GM12801 (cell line): ENCODE data around the gene KLF7.

Source experiments
- TF ChIP-seq, protein P1 (sequence below): IDR thresholded peaks from one replicate; pipeline ENCODE4 v1.5.1; 2011; ENCODE audit warnings: control low read depth; ENCODE audit not compliant: insufficient read length; ENCODE audit errors: extremely low read depth

Gene KLF7

DNA sequence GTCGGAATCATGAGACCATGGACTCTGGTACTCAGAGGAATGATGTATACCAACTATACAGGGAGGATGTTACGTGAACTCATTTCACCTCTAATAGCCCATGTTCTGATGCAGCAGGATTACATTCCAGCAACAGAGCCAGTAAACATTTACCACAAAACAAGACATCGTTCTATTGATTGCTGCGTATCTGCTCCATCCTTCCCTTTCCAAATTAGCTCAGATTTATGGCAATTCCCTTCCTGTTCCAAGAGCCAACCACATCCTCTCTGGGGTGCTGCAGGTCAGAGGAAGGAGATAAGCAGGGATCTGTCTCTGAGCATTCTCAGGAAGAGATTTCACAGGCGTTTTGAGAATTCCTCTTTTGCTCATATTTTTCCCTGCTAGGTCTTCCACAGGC lies 98.3 kb downstream of the KLF7 start:
- TF ChIP-seq, protein P1, sequence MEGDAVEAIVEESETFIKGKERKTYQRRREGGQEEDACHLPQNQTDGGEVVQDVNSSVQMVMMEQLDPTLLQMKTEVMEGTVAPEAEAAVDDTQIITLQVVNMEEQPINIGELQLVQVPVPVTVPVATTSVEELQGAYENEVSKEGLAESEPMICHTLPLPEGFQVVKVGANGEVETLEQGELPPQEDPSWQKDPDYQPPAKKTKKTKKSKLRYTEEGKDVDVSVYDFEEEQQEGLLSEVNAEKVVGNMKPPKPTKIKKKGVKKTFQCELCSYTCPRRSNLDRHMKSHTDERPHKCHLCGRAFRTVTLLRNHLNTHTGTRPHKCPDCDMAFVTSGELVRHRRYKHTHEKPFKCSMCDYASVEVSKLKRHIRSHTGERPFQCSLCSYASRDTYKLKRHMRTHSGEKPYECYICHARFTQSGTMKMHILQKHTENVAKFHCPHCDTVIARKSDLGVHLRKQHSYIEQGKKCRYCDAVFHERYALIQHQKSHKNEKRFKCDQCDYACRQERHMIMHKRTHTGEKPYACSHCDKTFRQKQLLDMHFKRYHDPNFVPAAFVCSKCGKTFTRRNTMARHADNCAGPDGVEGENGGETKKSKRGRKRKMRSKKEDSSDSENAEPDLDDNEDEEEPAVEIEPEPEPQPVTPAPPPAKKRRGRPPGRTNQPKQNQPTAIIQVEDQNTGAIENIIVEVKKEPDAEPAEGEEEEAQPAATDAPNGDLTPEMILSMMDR: no peak

DNA sequence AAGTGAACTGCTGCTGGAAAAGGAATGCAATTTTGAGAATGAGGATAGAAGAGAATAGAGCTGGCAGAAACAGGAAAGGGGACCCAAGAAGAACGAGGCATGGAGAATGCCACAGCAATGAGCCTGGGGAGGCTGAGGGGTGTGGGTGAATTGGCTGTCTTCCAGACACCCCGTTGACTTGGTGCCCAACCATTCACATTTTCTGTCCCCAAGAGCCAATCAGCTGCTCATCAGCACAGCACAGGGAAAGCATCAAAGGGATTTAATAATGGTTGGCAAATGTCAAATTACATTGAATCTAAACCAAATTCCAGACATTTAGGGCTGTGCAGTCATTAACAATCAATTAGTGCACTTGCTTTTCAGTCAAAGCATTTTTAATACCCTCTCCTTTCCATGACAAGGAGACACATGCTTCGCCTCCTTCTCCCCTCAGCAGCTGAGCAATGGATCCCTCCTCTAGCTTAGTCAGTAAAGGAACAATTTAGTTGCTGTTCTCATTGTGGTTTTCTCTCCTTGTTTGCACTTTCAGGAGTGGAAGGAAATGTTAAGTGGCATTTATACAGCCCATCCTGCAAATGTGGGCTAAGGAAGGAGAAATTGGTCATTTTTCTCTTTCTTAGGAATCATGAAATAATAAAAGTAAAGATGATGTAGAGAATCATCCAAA lies 98.8 kb downstream of the KLF7 start:
- TF ChIP-seq, protein P1: no peak

DNA sequence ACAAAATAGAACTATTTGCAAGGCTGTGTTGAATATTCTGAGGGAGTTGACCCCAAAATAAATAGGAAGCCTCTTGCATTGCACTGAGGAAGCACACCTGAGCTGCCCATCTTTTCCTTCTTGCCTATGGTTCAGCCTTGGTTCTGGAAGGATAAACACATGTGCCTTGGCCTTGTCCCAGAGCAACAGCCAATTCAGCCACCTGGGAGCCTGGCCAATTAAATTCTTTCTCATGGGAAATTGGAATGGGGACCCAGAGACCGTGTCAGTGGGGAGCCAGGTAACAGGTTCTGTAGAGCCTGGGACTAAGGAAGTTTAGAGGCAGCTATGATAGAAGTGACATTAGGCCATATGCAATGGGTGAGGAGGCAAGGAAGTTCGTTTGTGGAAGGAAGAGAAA lies 99.6 kb downstream of the KLF7 start:
- TF ChIP-seq, protein P1: no peak

DNA sequence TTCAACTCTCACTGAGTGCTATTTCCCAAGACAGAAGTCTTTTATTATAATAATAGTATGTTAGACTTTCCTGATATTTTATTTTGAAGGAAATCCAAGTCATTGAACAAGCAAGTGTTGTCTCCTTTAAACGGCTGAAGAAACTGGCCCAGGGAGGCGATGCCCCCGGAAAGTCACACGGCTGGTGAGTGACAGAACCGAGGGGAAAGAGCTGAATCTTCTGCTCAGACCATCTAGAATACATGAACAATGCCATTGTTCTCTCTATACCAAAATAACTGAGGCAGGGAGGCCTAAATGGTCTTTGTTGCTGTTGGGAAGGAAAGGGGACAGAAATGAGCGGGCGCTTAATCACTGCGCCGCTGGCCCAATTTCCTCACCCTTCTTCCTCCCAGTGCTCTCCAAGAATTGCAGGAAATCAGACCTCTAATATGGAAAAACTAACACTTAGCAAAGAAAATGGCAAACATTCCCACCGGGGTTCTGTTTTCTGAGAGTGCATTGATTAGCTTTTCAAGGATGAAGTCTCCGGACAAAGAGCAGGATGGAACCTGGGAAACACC lies 101.5 kb downstream of the KLF7 start:
- TF ChIP-seq, protein P1: no peak

DNA sequence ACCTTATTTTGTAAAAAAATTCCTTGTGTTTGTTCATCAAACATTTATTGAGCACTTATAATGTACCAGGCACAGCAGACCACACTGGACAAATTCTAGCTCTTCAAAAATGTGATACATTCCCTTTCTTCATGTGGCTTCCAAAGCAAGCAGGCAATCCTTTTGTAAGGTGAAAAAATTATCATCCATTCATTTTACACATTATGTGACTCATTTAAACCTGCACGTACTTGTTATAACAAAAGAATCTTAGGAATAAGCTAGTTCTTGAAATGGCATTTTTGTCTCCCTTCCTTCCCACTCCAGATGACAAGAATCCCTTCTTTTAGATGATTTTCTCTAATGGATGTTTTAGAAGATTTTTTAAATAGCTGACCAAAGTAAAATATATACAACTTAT lies 104.6 kb downstream of the KLF7 start:
- TF ChIP-seq, protein P1: no peak

DNA sequence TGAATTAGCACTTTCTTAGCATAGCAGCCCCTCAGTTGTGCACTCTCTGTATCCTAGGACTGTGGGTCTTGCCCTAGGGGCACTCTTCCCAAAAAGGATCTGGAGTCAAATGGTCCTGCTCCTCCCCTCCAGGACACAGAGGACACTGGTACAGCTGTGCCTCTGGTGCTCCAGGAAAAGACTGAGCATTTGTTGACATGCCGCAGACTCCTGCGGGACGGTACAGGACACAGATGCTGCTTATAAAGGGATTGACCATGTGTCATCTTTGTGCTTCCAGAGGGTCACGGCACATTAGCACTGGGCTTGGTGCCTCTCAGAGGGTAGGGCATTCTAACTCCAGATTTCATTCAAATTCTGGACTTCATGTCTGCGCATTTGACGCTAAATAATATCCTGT lies 110.5 kb downstream of the KLF7 start:
- TF ChIP-seq, protein P1: no peak

DNA sequence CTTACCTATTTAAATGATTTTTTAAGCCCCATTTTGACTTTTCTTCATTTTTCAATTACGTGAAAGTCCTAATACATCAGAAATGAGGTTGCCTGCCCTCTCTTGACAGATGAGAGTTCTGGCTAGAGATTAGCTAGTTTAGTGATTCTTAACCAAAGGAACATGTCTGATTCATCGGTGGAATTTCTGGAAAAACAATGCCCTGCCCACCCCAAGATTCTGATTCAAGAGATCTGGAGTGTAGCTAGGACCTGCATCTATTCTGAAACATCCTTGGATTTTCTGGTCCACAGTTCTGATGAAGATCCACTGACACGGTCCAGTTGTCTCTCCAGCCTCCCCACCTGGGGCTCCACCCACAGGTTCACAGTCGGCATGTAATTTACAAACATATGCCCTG lies 111.2 kb downstream of the KLF7 start:
- TF ChIP-seq, protein P1: no peak
